Mesendoderm (in vitro differentiated cells): ENCODE results near the gene TMC8.
A peak's percentile ranks its signal among the peaks of the same experiment; 100 is the strongest.
"Not testable (repeated sequence)": the region's sequence is repeated elsewhere in the genome, so short reads cannot be mapped to it uniquely, and the experiment has no call there.

Experiments used
- DNase-seq: peaks from one replicate; pipeline ENCODE4 v3.0.0; 2013
- H2AK5ac ChIP-seq: 2 replicates; pipeline ENCODE4 v1.6.1; 2013; ENCODE audit warnings: low read length, inconsistent platforms
- H2BK120ac ChIP-seq: 2 replicates; pipeline ENCODE4 v1.6.1; 2013; ENCODE audit warnings: low read depth, mild to moderate bottlenecking, low read length, moderate library complexity, mixed read lengths
- H2BK15ac ChIP-seq: replicated peaks from 2 replicates; pipeline ENCODE4 v1.6.1; 2013; ENCODE audit warnings: low read depth, mild to moderate bottlenecking, moderate library complexity
- H2BK5ac ChIP-seq: 2 replicates; pipeline ENCODE4 v1.6.1; 2013; ENCODE audit warnings: low read length, inconsistent platforms
- H3K18ac ChIP-seq: 2 replicates; pipeline ENCODE4 v1.6.1; 2013; ENCODE audit warnings: mild to moderate bottlenecking, low read length, mixed read lengths
- H3K23ac ChIP-seq: one replicate; pipeline ENCODE4 v1.6.1; 2013; ENCODE audit warnings: low read length
- H3K27ac ChIP-seq: 2 replicates; pipeline ENCODE4 v1.5.1; 2013; ENCODE audit warnings: low read depth, mild to moderate bottlenecking, inconsistent platforms, low read length, moderate library complexity
- H3K27me3 ChIP-seq: 2 replicates; pipeline ENCODE4 v1.6.1; 2013; ENCODE audit warnings: low read length, control low read depth, mild to moderate bottlenecking, inconsistent platforms; ENCODE audit not compliant: insufficient read depth, poor library complexity
- H3K36me3 ChIP-seq: 2 replicates; pipeline ENCODE4 v1.6.1; 2013; ENCODE audit warnings: low read length, inconsistent platforms; ENCODE audit not compliant: control insufficient read depth, insufficient read depth
- H3K4ac ChIP-seq: one replicate; pipeline ENCODE4 v1.6.1; 2013; ENCODE audit warnings: low read depth, mild to moderate bottlenecking, low read length, moderate library complexity
- H3K4me1 ChIP-seq: 2 replicates; pipeline ENCODE4 v1.6.1; 2013; ENCODE audit warnings: low read depth, low read length, inconsistent platforms; ENCODE audit not compliant: control insufficient read depth
- H3K4me2 ChIP-seq: 2 replicates; pipeline ENCODE4 v1.6.1; 2013; ENCODE audit warnings: low read length
- H3K4me3 ChIP-seq: 2 replicates; pipeline ENCODE4 v1.5.1; 2013; ENCODE audit warnings: mild to moderate bottlenecking, low read length
- H3K56ac ChIP-seq: one replicate; pipeline ENCODE4 v1.6.1; 2013; ENCODE audit warnings: low read length
- H3K79me1 ChIP-seq: 2 replicates; pipeline ENCODE4 v1.6.1; 2013; ENCODE audit warnings: low read length, inconsistent platforms
- H3K79me2 ChIP-seq: 2 replicates; pipeline ENCODE4 v1.6.1; 2013; ENCODE audit warnings: mild to moderate bottlenecking, low read length; ENCODE audit not compliant: control insufficient read depth, insufficient read depth
- H3K9ac ChIP-seq: 2 replicates; pipeline ENCODE4 v1.6.1; 2013; ENCODE audit warnings: low read length, inconsistent platforms
- H4K5ac ChIP-seq: one replicate; pipeline ENCODE4 v1.6.1; 2013; ENCODE audit warnings: low read length
- H4K8ac ChIP-seq: one replicate; pipeline ENCODE4 v1.6.1; 2013; ENCODE audit warnings: low read depth, mild to moderate bottlenecking, control low read depth, low read length, moderate library complexity
- WGBS: extraction: QIAGEN DNeasy Blood & Tissue Kit; methylation state at CpG from one replicate; pipeline ENCODE4 v1.1.7; 2013; ENCODE audit warnings: low lambda C conversion rate, missing lambda C conversion rate; ENCODE audit not compliant: insufficient coverage; ENCODE audit errors: extremely low coverage; 5-methylcytosine and 5-hydroxymethylcytosine counted together

The TMC8 gene

GRCh38 chr17:78171591-78172248 lies 41.1 kb downstream of the TMC8 start:
- H3K79me1 ChIP-seq, H4K5ac ChIP-seq, H2BK120ac ChIP-seq, H3K9ac ChIP-seq, H3K4me3 ChIP-seq, H2AK5ac ChIP-seq, H3K27me3 ChIP-seq, H3K79me2 ChIP-seq, H3K56ac ChIP-seq, H3K4me2 ChIP-seq, DNase-seq, H3K18ac ChIP-seq, H3K4ac ChIP-seq, H2BK5ac ChIP-seq, H2BK15ac ChIP-seq, H4K8ac ChIP-seq, H3K36me3 ChIP-seq, H3K27ac ChIP-seq, H3K23ac ChIP-seq, H3K4me1 ChIP-seq: not testable (repeated sequence)
- WGBS, result no CpG with 5 or more reads among the region's 19 CpGs

- H2BK120ac ChIP-seq, result no peak overlapping the region
- no peak overlapping the region for H3K23ac ChIP-seq
- DNase-seq, result no peak
- H4K8ac ChIP-seq, result no peak overlapping the region
- no peak overlapping the region for H2BK5ac ChIP-seq
- H2AK5ac ChIP-seq, result no peak overlapping the region
- no peak overlapping the region for H4K5ac ChIP-seq
- H3K18ac ChIP-seq, result no peak overlapping the region
- H3K4me1 ChIP-seq, result peaks cover 2% of the 10 kb centered on the region
- H3K36me3 ChIP-seq, result peaks cover 6% of the 10 kb centered on the region
- no peaks in the 10 kb centered on the region for H3K79me2 ChIP-seq
- WGBS, result no CpG with 5 or more reads among the region's 19 CpGs
- H3K9ac ChIP-seq, result no peak overlapping the region
- no peaks in the 10 kb centered on the region for H3K27me3 ChIP-seq
- no peak overlapping the region for H2BK15ac ChIP-seq
- H3K56ac ChIP-seq, result no peak overlapping the region
- H3K4me3 ChIP-seq, result no peak overlapping the region
- H3K27ac ChIP-seq, result no peak overlapping the region
- H3K4me2 ChIP-seq, result no peak overlapping the region
- no peaks in the 10 kb centered on the region for H3K79me1 ChIP-seq
- H3K4ac ChIP-seq, result no peak overlapping the region
Measured at GRCh38 chr17:78172249-78173051, 41.9 kb downstream of the TMC8 start.

- Histone ChIP-seq H3K27me3 (no peaks in the 10 kb centered on the region), H3K27ac (no peak overlapping the region), H2BK5ac (no peak overlapping the region), H3K18ac (no peak overlapping the region), H3K4me1 (peaks cover 2% of the 10 kb centered on the region), H3K23ac (no peak overlapping the region), H4K8ac (no peak overlapping the region), H3K79me2 (no peaks in the 10 kb centered on the region), H2BK120ac (no peak overlapping the region), H3K36me3 (peaks cover 6% of the 10 kb centered on the region), H3K4me3 (no peak overlapping the region), H3K4ac (no peak overlapping the region), H3K4me2 (no peak overlapping the region), H3K56ac (no peak overlapping the region), H3K79me1 (no peaks in the 10 kb centered on the region), H3K9ac (no peak overlapping the region), H2AK5ac (no peak overlapping the region), H4K5ac (no peak overlapping the region), H2BK15ac (no peak overlapping the region)
- no CpG with 5 or more reads among the region's 11 CpGs for WGBS
- DNase-seq, result no peak
Measured at GRCh38 chr17:78173097-78173715, 42.6 kb downstream of the TMC8 start.

- H2AK5ac ChIP-seq, result no peak overlapping the region
Measured at GRCh38 chr17:78174346-78174869, 43.8 kb downstream of the TMC8 start.

GRCh38 chr17:78174870-78175642 lies 44.5 kb downstream of the TMC8 start:
- WGBS, result no CpG with 5 or more reads among the region's 28 CpGs
- H2BK120ac ChIP-seq, result no peak overlapping the region
- H3K56ac ChIP-seq, result no peak overlapping the region
- no peak overlapping the region for H3K27ac ChIP-seq
- no peak overlapping the region for H3K9ac ChIP-seq
- H4K5ac ChIP-seq, result no peak overlapping the region
- no peak overlapping the region for H3K23ac ChIP-seq
- H3K79me1 ChIP-seq, result no peaks in the 10 kb centered on the region
- no peaks in the 10 kb centered on the region for H3K27me3 ChIP-seq
- H2AK5ac ChIP-seq, result no peak overlapping the region
- H3K4me2 ChIP-seq, result no peak overlapping the region
- H2BK15ac ChIP-seq, result no peak overlapping the region
- H3K79me2 ChIP-seq, result no peaks in the 10 kb centered on the region
- no peak overlapping the region for H3K18ac ChIP-seq
- DNase-seq, result peak; percentile 58
- no peak overlapping the region for H3K4ac ChIP-seq
- no peak overlapping the region for H2BK5ac ChIP-seq
- no peak overlapping the region for H4K8ac ChIP-seq
- no peak overlapping the region for H3K4me3 ChIP-seq
- peaks cover 2% of the 10 kb centered on the region for H3K4me1 ChIP-seq
- peaks cover 19% of the 10 kb centered on the region for H3K36me3 ChIP-seq

More at GRCh38 chr17:78174346-78174869, 43.8 kb downstream of the TMC8 start:
- no peak overlapping the region for H3K18ac ChIP-seq
- no peak overlapping the region for H4K8ac ChIP-seq
- no peaks in the 10 kb centered on the region for H3K27me3 ChIP-seq
- H3K4me1 ChIP-seq, result peaks cover 2% of the 10 kb centered on the region
- H2BK120ac ChIP-seq, result no peak overlapping the region
- H3K27ac ChIP-seq, result no peak overlapping the region
- no peak overlapping the region for H2BK15ac ChIP-seq
- no peak for DNase-seq
- H3K23ac ChIP-seq, result no peak overlapping the region
- no peak overlapping the region for H3K4ac ChIP-seq
- no peak overlapping the region for H3K56ac ChIP-seq
- H3K79me2 ChIP-seq, result no peaks in the 10 kb centered on the region
- H3K4me2 ChIP-seq, result no peak overlapping the region
- H3K79me1 ChIP-seq, result no peaks in the 10 kb centered on the region
- no peak overlapping the region for H2BK5ac ChIP-seq
- no peak overlapping the region for H3K4me3 ChIP-seq
- no peak overlapping the region for H3K9ac ChIP-seq
- no peak overlapping the region for H4K5ac ChIP-seq
- peaks cover 15% of the 10 kb centered on the region for H3K36me3 ChIP-seq
- WGBS, result no CpG with 5 or more reads among the region's 15 CpGs
